Mesenchymal stem cell (in vitro differentiated cells and primary cell): ENCODE data around the gene RNF13.
"Not testable (repeated sequence)": the region's sequence is repeated elsewhere in the genome, so short reads cannot be mapped to it uniquely, and the experiment has no call there.

Experiments
- DNase-seq: peaks from one replicate; pipeline ENCODE4 v3.0.0-alpha.2; 2013
- H2AFZ ChIP-seq: one replicate; pipeline ENCODE4 v1.6.1; 2013; ENCODE audit warnings: low read depth, mild to moderate bottlenecking, control low read depth, inconsistent platforms, low read length, moderate library complexity
- H2AK5ac ChIP-seq: 2 replicates; pipeline ENCODE4 v1.6.1; 2013; ENCODE audit warnings: low read length, moderate library complexity, mild to moderate bottlenecking, inconsistent platforms; ENCODE audit not compliant: severe bottlenecking
- H2BK120ac ChIP-seq: one replicate; pipeline ENCODE4 v1.6.1; 2013; ENCODE audit warnings: low read depth, mild to moderate bottlenecking, inconsistent platforms, low read length, moderate library complexity
- H2BK12ac ChIP-seq, 2 experiments: one replicate each; pipeline ENCODE4 v1.6.1; 2013; ENCODE audit warnings: inconsistent platforms in 2 of 2, low read length in 2 of 2, mild to moderate bottlenecking in 2 of 2, moderate library complexity in 2 of 2, control low read depth in 1 of 2
- H2BK15ac ChIP-seq: one replicate; pipeline ENCODE4 v1.6.1; 2013; ENCODE audit warnings: mild to moderate bottlenecking, low read depth, inconsistent platforms; ENCODE audit not compliant: poor library complexity, severe bottlenecking
- H2BK5ac ChIP-seq: 2 replicates; pipeline ENCODE4 v1.6.1; 2013; ENCODE audit warnings: low read depth, mild to moderate bottlenecking, low read length, control low read depth, inconsistent platforms; ENCODE audit not compliant: poor library complexity, severe bottlenecking
- H3K14ac ChIP-seq, 2 experiments: one replicate each; pipeline ENCODE4 v1.6.1; 2013; ENCODE audit warnings: inconsistent platforms in 2 of 2, low read length in 2 of 2, control low read depth in 1 of 2, mild to moderate bottlenecking in 1 of 2, moderate library complexity in 1 of 2
- H3K18ac ChIP-seq, 2 experiments: one replicate each; pipeline ENCODE4 v1.6.1; 2013; ENCODE audit warnings: inconsistent platforms in 2 of 2, low read length in 2 of 2, control low read depth in 1 of 2, low read depth in 1 of 2, mild to moderate bottlenecking in 1 of 2
- H3K23ac ChIP-seq, 2 experiments: one replicate each; pipeline ENCODE4 v1.6.1; 2013; ENCODE audit warnings: inconsistent platforms in 2 of 2, low read length in 2 of 2, mild to moderate bottlenecking in 2 of 2, moderate library complexity in 2 of 2, control low read depth in 1 of 2
- H3K27ac ChIP-seq: 2 replicates; pipeline ENCODE4 v1.5.1; 2013; ENCODE audit warnings: mild to moderate bottlenecking, moderate library complexity, low read length, control low read depth, inconsistent platforms; ENCODE audit not compliant: poor library complexity, severe bottlenecking
- H3K27me3 ChIP-seq, 2 experiments: 2 replicates each; pipeline versions ENCODE4 v1.6.1 to v1.7.0; 2013; ENCODE audit warnings: low read length in 2 of 2, mild to moderate bottlenecking in 2 of 2, moderate library complexity in 2 of 2, control low read depth in 1 of 2, inconsistent platforms in 1 of 2; ENCODE audit not compliant: control insufficient read depth in 1 of 2, insufficient read depth in 1 of 2
- H3K36me3 ChIP-seq, 2 experiments: 2 replicates each; pipeline versions ENCODE4 v1.6.1 to v1.7.0; 2013; ENCODE audit warnings: low read length in 2 of 2, control low read depth in 1 of 2, inconsistent platforms in 1 of 2, low read depth in 1 of 2, mild to moderate bottlenecking in 1 of 2; ENCODE audit not compliant: insufficient read depth in 2 of 2, control insufficient read depth in 1 of 2
- H3K4ac ChIP-seq, 2 experiments: one replicate each; pipeline ENCODE4 v1.6.1; 2013; ENCODE audit warnings: inconsistent platforms in 2 of 2, low read length in 2 of 2, mild to moderate bottlenecking in 2 of 2, moderate library complexity in 2 of 2, control low read depth in 1 of 2, low read depth in 1 of 2
- H3K4me1 ChIP-seq: 2 replicates; pipeline ENCODE4 v1.6.1; 2013; ENCODE audit warnings: low read depth, low read length, control low read depth; ENCODE audit not compliant: control insufficient read depth, insufficient read depth
- H3K4me2 ChIP-seq: 2 replicates; pipeline ENCODE4 v1.6.1; 2013; ENCODE audit warnings: low read length, mild to moderate bottlenecking, inconsistent platforms; ENCODE audit not compliant: poor library complexity, severe bottlenecking
- H3K4me3 ChIP-seq, 2 experiments: 2 replicates each; pipeline versions ENCODE4 v1.5.1 to v1.7.0; 2013; ENCODE audit warnings: low read length in 2 of 2, mild to moderate bottlenecking in 2 of 2, control low read depth in 1 of 2, low read depth in 1 of 2; ENCODE audit not compliant: insufficient read depth in 1 of 2
- H3K79me1 ChIP-seq: replicated peaks from 2 replicates; pipeline ENCODE4 v1.6.1; 2013; ENCODE audit warnings: mild to moderate bottlenecking, control low read depth, low read length, inconsistent platforms; ENCODE audit not compliant: poor library complexity, severe bottlenecking
- H3K9ac ChIP-seq: 2 replicates; pipeline ENCODE4 v1.7.0; 2013; ENCODE audit warnings: mild to moderate bottlenecking, low read length, moderate library complexity
- H3K9me3 ChIP-seq: 2 replicates; pipeline ENCODE4 v1.7.0; 2013; ENCODE audit warnings: mild to moderate bottlenecking, low read length; ENCODE audit not compliant: control insufficient read depth
- H4K8ac ChIP-seq: one replicate; pipeline ENCODE4 v1.6.1; 2013; ENCODE audit warnings: inconsistent platforms, mild to moderate bottlenecking, low read length, moderate library complexity
- H4K91ac ChIP-seq: one replicate; pipeline ENCODE4 v1.6.1; 2013; ENCODE audit warnings: mild to moderate bottlenecking, low read length, inconsistent platforms
- WGBS: methylation state at CpG from one replicate; pipeline ENCODE4 v1.1.7; 2013; ENCODE audit warnings: mixed read lengths; 5-methylcytosine and 5-hydroxymethylcytosine counted together

Gene RNF13

DNA sequence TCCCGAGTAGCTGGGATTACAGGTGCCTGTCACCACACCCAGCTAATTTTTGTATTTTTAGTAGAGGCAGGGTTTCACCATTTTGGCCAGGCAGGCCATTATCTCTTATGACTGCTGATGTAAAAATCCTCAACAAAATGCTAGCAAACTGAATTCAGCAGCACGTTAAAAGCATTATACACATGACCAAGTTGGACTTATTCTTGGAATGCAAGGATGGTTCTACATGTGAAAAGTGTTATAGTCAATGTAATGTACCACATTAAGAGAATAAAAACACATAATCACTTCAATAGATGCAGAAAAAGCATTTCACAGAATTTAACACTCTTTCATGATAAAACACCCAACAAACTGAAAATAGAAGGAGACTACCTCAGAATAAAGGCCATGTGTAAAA is 20.2 kb downstream of the RNF13 start:
- no peak for DNase-seq
- WGBS = 80% methylated on average over 1 of the region's 2 CpGs
- Histone ChIP-seq H3K27me3 (no peaks in the 10 kb centered on the region), H2AK5ac (no peak overlapping the region), H2AFZ (no peak overlapping the region), H2BK5ac (no peak overlapping the region), H3K79me1 (peaks cover 23% of the 10 kb centered on the region), H3K18ac (no peak overlapping the region), H2BK15ac (no peak overlapping the region), H2BK12ac (no peak overlapping the region), H3K23ac (no peak overlapping the region), H2BK120ac (no peak overlapping the region), H3K9ac (no peak overlapping the region), H3K4me3 (no peak overlapping the region), H4K91ac (no peak overlapping the region), H3K4ac (no peak overlapping the region), H3K4me2 (no peak overlapping the region), H3K14ac (no peak overlapping the region), H3K27ac (no peak overlapping the region), H3K36me3 (peaks cover 0 to 10% of the 10 kb centered on the region in 2 experiments), H3K4me1 (no peaks in the 10 kb centered on the region), H3K9me3 (peaks cover 36% of the 10 kb centered on the region), H4K8ac (no peak overlapping the region)

DNA sequence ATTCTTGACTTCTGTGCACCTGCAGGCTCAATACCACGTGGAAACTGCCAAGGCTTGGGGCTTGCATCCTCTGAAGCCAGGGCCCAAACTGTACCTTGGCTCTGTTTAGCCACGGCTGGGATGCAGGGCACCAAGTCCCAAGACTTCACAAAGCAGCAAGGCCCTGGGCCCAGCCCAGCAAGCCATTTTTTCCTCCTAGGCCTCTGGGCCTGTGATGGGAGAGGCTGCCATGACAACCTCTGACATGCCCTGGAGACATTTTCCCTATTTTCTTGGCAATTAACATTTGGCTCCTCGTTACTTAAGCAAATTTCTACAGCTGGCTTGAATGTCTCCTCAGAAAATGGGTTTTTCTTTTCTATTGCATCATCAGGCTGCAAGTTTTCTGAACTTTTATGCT is 25.5 kb downstream of the RNF13 start:
- not testable (repeated sequence) for H2BK15ac ChIP-seq, H4K8ac ChIP-seq, H2AK5ac ChIP-seq, H4K91ac ChIP-seq, H2BK5ac ChIP-seq, H3K9ac ChIP-seq, H3K27ac ChIP-seq, H3K4me1 ChIP-seq, H3K36me3 ChIP-seq, H3K14ac ChIP-seq, H3K4ac ChIP-seq, H3K4me3 ChIP-seq, DNase-seq, H2BK120ac ChIP-seq, H2AFZ ChIP-seq, H3K18ac ChIP-seq, H3K23ac ChIP-seq, H3K27me3 ChIP-seq, H3K4me2 ChIP-seq, H2BK12ac ChIP-seq
- peaks cover 21% of the 10 kb centered on the region for H3K9me3 ChIP-seq
- 80% methylated on average over 2 of the region's 3 CpGs for WGBS
- H3K79me1 ChIP-seq = peaks cover 27% of the 10 kb centered on the region

DNA sequence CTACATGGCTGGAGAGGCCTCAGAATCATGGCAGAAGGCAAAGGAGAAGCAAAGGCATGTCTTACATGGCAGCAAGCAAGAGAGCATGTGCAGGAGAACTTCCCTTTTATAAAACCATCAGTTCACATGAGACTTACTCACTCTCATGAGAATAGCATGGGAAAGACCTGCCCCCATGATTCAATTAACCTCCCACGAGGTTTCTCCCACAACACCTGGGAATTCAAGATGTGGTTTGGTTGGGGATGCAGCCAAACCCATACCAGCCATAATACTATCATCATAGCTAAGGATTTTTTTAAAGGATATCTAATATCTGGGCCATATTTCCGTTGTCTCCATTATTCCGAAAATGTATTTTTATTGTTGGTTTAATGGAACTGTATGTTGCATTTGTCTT is 26.5 kb downstream of the RNF13 start:
- H3K4me3 ChIP-seq, H3K27me3 ChIP-seq: not testable (repeated sequence)

DNA sequence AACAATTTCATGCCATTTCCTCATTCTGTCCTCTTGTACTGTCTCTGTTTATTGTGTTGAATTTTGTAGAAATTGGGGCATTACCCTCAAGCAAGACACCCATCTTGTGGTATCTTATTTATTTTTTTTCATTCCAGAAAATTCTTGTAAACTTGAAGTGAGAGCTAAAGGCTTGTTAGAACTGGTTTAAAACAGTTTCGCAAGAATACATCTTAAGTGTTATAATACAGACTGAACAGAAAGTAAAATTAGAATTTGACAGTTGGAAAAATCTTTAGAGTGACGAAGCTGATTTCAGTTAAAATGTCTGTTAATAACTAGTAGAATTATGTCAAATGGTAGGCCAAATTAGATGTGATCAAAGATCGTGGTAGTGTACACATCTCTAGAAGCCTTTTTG is 26.9 kb downstream of the RNF13 start:
- Histone ChIP-seq H4K8ac (no peak overlapping the region), H3K27ac (no peak overlapping the region), H3K14ac (no peak overlapping the region), H2BK5ac (no peak overlapping the region), H2BK120ac (no peak overlapping the region), H2BK15ac (no peak overlapping the region), H2AFZ (no peak overlapping the region), H3K23ac (no peak overlapping the region), H3K36me3 (peaks cover 0 to 7% of the 10 kb centered on the region in 2 experiments), H3K4me2 (no peak overlapping the region), H3K27me3 (no peaks in the 10 kb centered on the region), H4K91ac (no peak overlapping the region), H3K9ac (no peak overlapping the region), H3K18ac (no peak overlapping the region), H3K9me3 (peaks cover 7% of the 10 kb centered on the region), H3K79me1 (peaks cover 28% of the 10 kb centered on the region), H3K4ac (no peak overlapping the region), H2BK12ac (no peak overlapping the region), H2AK5ac (no peak overlapping the region), H3K4me3 (no peak overlapping the region), H3K4me1 (no peaks in the 10 kb centered on the region)
- 100% methylated on average over 3 of the region's 3 CpGs for WGBS
- no peak for DNase-seq

More for the DNA sequence above, 26.5 kb downstream of the RNF13 start:
- H3K18ac ChIP-seq, H3K4me1 ChIP-seq, H2BK15ac ChIP-seq, H3K36me3 ChIP-seq, H3K14ac ChIP-seq, H2AK5ac ChIP-seq, H2AFZ ChIP-seq, H2BK120ac ChIP-seq, DNase-seq, H4K91ac ChIP-seq, H4K8ac ChIP-seq, H3K23ac ChIP-seq, H3K9ac ChIP-seq, H3K4me2 ChIP-seq, H3K27ac ChIP-seq, H3K4ac ChIP-seq, H2BK12ac ChIP-seq, H2BK5ac ChIP-seq: not testable (repeated sequence)
- Histone ChIP-seq H3K79me1 (peaks cover 28% of the 10 kb centered on the region), H3K9me3 (peaks cover 11% of the 10 kb centered on the region)
- 100% methylated on average over 1 of the region's 3 CpGs for WGBS
